ENCODE data around the gene MGMT.

Gene MGMT

GRCh38 chr10:129815898-129816655 is 349.0 kb downstream of the MGMT start:
- DNase-seq = no peak

- DNase-seq = no peak
Observed at GRCh38 chr10:129816656-129817045, 349.6 kb downstream of the MGMT start.

Measured in NCI-H1417 treated with DMSO at 0.1 percent for 48 hours (cell line).